Peyer's patch (tissue), 4 donors: ENCODE measurements around the gene PSD4. TPM values are rescaled to one million over a fixed set of nuclear protein-coding genes. Genes with fewer than 3 reads are reported as not detected.

Source experiments
- DNase-seq, 3 donors: peaks; one replicate each; pipeline ENCODE4 v3.0.0-alpha.2; 2017 to 2019
- H3K27ac ChIP-seq, 4 donors: fragments of 200-600 bp; sonication (generic); one replicate each; pipeline ENCODE4 v1.5.1; 2016 to 2019
- H3K27me3 ChIP-seq, 2 donors: fragments of 200-600 bp; sonication (generic); one replicate each; pipeline ENCODE4 v1.5.1; 2019
- H3K36me3 ChIP-seq, 3 donors: fragments of 200-600 bp; sonication (generic); one replicate each; pipeline ENCODE4 v1.5.1; 2016 to 2019
- H3K4me1 ChIP-seq, 4 donors: fragments of 200-600 bp; sonication (generic); one replicate each; pipeline ENCODE4 v1.5.1; 2016 to 2019
- H3K4me3 ChIP-seq, 4 donors: fragments of 200-600 bp; sonication (generic); 1 replicate in 3 of 4; 2 replicates in 1 of 4; pipeline ENCODE4 v1.5.1; 2016 to 2019; ENCODE audit warnings: mild to moderate bottlenecking in 1 of 4
- H3K9me3 ChIP-seq, 4 donors: fragments of 200-600 bp; sonication (generic); one replicate each; pipeline ENCODE4 v1.5.1; 2016 to 2019; ENCODE audit warnings: mild to moderate bottlenecking in 1 of 4
- POLR2A ChIP-seq, 2 donors: fragments of 450-650 bp; IDR thresholded peaks; one replicate each; pipeline ENCODE4 v1.5.1; 2017; ENCODE audit warnings: antibody characterized with exemption in 2 of 2, mild to moderate bottlenecking in 2 of 2, moderate library complexity in 2 of 2
- total RNA-seq, 4 donors: library from RNA; depleted of rRNA; stranded (reverse); fragments of >200 nt; gene quantifications; one replicate each; pipeline ENCODE4 v1.1.0, GENCODE V29; 2016
- TF ChIP-seq, protein P1 (sequence below), 6 experiments: fragments of 450-650 bp in 4 of 6; fragments of 200-600 bp in 2 of 6; sonication (generic) in 1 of 6; IDR thresholded peaks; one replicate each; pipeline ENCODE4 v1.5.1; 2017 to 2019; ENCODE audit warnings: antibody characterized with exemption in 6 of 6, mild to moderate bottlenecking in 3 of 6, moderate library complexity in 1 of 6

PSD4 gene
- total RNA-seq, 4 donors from 2014 or later = 125 to 284 (median 212) TPM

DNA sequence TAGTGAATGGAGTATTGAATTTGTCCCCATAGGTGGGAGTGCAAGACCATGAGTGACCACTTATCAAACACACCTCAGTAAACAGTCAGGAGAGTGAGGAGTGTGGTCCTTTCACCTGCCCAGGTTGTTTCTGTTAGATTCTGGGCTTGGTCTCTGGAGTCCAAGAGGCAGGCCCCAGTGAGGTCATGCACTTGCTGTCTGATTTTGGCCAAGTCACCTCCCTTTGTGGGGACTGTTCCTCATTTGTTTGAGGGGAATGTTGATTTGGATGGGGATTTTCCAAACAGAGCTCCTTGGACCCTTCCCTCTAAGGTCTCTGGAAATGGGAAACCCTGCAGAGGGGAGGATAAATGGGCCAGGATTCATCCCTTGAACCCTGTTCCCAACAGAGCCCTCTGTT is 39.1 kb upstream of the PSD4 start:
- Histone ChIP-seq H3K27ac (no peak overlapping the region), H3K36me3 (no peaks in the 10 kb centered on the region), H3K27me3 (no peaks in the 10 kb centered on the region), H3K4me3 (no peak overlapping the region), H3K9me3 (no peaks in the 10 kb centered on the region), H3K4me1 (peaks cover 0 to 6% (median 0%) of the 10 kb centered on the region in 4 donors)
- DNase-seq = no peak
- TF ChIP-seq, protein P1, sequence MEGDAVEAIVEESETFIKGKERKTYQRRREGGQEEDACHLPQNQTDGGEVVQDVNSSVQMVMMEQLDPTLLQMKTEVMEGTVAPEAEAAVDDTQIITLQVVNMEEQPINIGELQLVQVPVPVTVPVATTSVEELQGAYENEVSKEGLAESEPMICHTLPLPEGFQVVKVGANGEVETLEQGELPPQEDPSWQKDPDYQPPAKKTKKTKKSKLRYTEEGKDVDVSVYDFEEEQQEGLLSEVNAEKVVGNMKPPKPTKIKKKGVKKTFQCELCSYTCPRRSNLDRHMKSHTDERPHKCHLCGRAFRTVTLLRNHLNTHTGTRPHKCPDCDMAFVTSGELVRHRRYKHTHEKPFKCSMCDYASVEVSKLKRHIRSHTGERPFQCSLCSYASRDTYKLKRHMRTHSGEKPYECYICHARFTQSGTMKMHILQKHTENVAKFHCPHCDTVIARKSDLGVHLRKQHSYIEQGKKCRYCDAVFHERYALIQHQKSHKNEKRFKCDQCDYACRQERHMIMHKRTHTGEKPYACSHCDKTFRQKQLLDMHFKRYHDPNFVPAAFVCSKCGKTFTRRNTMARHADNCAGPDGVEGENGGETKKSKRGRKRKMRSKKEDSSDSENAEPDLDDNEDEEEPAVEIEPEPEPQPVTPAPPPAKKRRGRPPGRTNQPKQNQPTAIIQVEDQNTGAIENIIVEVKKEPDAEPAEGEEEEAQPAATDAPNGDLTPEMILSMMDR (IDR thresholded peaks at IDR 0.05) = no peak
- TF ChIP-seq POLR2A (IDR thresholded peaks at IDR 0.05) = no peak

DNA sequence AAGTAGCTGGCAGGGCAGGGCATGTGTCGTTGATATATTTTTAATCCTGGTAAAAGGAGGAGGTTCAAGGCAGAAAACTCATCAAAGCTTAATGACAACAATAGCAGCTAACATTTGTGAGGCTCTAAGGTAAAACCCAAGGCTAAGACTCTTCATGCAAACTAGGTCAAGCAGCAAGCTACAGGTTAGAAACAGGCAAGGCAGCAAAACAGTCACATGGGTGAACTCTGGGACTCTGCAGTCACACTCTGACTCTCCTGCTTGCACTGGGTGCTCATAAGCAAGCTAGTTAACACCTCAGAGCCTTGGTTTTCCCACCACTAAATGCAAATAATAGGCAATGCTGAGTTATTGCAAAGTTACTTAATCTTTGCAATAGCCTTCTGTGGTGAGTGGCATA is 38.5 kb upstream of the PSD4 start:
- H3K4me3 ChIP-seq = no peak overlapping the region
- no peak overlapping the region for H3K27ac ChIP-seq
- DNase-seq = no peak
- TF ChIP-seq, protein P1 (IDR thresholded peaks at IDR 0.05) = no peak
- no peak for TF ChIP-seq POLR2A (IDR thresholded peaks at IDR 0.05)
- H3K27me3 ChIP-seq = no peaks in the 10 kb centered on the region
- H3K4me1 ChIP-seq = peaks cover 0 to 6% (median 0%) of the 10 kb centered on the region in 4 donors
- H3K9me3 ChIP-seq = no peaks in the 10 kb centered on the region
- H3K36me3 ChIP-seq = no peaks in the 10 kb centered on the region

DNA sequence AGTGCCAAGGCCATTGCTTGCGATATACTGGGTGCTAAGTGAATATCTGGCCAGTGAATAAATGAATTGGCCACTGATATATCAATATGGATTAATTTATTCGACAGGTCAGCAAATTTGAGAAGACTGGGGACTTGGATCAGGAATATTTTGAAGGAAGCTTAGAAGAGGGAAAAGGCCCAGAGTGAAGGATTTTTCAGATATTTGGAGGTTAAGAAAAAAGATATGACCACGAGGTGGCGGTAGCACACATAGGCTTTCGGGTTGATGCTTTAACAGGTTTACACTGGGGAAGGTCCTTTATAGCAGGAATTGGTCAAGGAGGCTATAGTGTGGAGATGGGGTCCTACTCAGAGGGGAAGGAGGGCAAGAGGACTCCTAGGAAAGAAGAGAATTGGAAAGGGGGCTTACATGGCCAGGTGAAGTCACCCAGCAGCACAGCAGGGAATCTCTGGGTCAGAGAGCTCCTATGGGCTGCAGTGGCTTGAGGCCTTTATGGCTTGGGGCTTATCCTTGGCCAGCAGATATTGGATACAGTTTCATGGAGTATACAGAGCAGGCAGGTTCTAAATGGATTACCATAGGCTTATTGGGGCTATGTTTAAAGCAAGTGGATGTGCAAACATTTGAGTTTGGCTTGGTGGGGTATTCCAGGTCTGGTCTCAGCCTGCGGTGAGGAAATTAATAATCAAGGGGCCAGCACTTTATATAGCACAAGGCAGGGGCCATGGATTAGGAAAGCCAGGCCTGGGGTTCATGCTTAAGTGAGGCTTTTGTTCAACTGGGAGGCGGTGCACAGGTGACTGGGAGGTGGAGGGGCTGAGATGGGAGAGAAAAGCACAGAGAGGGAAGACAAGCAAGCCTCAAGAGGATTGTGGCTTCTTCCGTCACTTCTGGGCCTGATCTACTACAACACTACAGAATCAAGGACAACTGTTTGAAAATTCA is 36.7 kb upstream of the PSD4 start:
- H3K27me3 ChIP-seq = no peaks in the 10 kb centered on the region
- H3K4me1 ChIP-seq = peaks cover 0 to 6% (median 0%) of the 10 kb centered on the region in 4 donors
- no peak overlapping the region for H3K27ac ChIP-seq
- DNase-seq = peak in 2 of 3 donors; percentile 45 to 73
- H3K9me3 ChIP-seq = no peaks in the 10 kb centered on the region
- no peaks in the 10 kb centered on the region for H3K36me3 ChIP-seq
- TF ChIP-seq, protein P1 (IDR thresholded peaks at IDR 0.05) = peak; percentile 38 to 76 (median 72)
- no peak for TF ChIP-seq POLR2A (IDR thresholded peaks at IDR 0.05)
- H3K4me3 ChIP-seq = no peak overlapping the region

DNA sequence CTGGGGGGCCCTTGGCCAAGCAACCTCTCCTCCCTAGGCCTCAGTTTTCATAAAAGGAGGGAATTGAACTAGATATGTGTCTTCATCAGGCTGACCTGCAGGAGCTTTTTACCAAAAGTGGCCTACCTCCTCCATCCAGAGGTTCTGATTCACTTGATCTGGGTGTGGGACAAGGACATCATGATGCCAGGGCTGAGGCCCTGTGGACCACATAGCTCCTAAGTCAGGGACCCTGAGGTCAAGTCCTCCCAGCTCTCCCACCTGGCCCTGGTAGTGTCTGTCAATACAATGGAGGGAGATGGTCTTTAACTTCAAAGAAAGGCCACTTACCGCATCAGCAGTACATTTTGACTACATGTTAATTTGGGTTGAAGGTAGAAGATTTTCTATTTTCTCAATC is 35.9 kb upstream of the PSD4 start:
- Histone ChIP-seq H3K4me3 (no peak overlapping the region), H3K27me3 (no peaks in the 10 kb centered on the region), H3K36me3 (no peaks in the 10 kb centered on the region), H3K4me1 (peaks cover 0 to 6% (median 0%) of the 10 kb centered on the region in 4 donors), H3K9me3 (no peaks in the 10 kb centered on the region), H3K27ac (no peak overlapping the region)
- TF ChIP-seq, protein P1 (IDR thresholded peaks at IDR 0.05) = no peak
- TF ChIP-seq POLR2A (IDR thresholded peaks at IDR 0.05) = no peak
- DNase-seq = no peak

DNA sequence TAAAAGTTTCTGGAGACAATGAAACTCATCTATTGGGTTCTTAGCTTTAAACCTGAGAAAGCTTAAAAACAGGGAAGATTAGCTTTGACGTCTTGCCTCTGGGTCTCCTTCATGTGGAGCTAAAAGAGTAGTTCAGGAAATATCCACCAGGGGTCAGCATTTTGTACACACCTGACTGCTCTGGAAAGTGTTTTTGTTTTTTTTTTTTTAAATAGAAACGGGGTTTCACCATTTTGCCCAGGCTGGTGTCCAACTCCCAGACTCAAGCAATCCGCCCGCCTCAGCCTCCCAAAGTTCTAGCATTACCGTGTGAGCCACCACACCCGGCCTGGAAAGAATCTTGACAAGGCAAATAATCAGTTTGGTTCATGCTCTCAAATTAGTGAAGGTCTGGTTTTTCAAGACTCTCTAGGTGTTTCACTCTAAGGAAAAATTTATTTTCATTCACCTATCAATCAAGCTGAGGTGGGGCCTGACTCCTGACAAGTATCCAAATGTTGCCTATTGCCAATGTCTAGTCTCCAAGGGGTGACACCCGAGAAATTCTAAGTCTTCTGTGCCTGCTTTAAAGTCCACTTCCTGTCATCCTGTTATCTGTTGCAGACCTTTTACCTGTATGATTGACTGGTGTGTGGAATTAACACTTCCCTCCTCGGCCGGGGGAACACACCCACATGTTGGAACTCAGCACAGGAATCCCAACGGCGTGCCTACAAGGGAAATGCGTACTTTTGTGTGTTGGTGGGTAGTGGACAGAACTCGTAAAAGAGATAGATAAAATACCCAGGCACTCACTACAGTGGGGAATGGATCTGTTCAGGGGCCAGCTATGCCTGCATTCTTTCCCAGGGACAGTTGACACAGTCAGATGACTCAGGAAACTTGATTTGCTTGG is 35.1 kb upstream of the PSD4 start:
- Histone ChIP-seq H3K4me1 (peaks cover 0 to 6% (median 0%) of the 10 kb centered on the region in 4 donors), H3K27me3 (no peaks in the 10 kb centered on the region), H3K4me3 (peak overlapping the region in 3 of 4 donors; percentile 10 to 24 (median 23)), H3K36me3 (no peaks in the 10 kb centered on the region), H3K27ac (peak overlapping the region; percentile 30 to 66 (median 59)), H3K9me3 (no peaks in the 10 kb centered on the region)
- DNase-seq = peak in 2 of 3 donors; percentile 43 to 65
- TF ChIP-seq, protein P1 (IDR thresholded peaks at IDR 0.05) = peak; percentile 70 to 88 (median 84)
- TF ChIP-seq POLR2A (IDR thresholded peaks at IDR 0.05) = no peak
